HepG2 (cell line): ENCODE measurements around the gene CCDC183. TPM values are rescaled to one million over a fixed set of nuclear protein-coding genes. Genes with fewer than 3 reads are reported as not detected.

ENCODE experiments used
- ATAC-seq: fragments of 200-7000 bp; cut with Tn5 transposase; 3 replicates; pipeline ENCODE4 v1.9.1; 2020; ENCODE audit warnings: mild to moderate bottlenecking, moderate library complexity
- BruUV-seq: library from RNA; stranded (reverse); fragments of 400-500 nt; replicated peaks from 2 replicates; lab custom pipeline; 2021; lab: Mats Ljungman, UMichigan
- CTCF ChIA-PET: fragments of 300-600 bp; formaldehyde crosslinking; extraction: SDS; loops from one replicate; lab custom pipeline; 2021; ENCODE audit warnings: low total read pairs, inconsistent platforms, low intra/inter-chr PET ratio; lab: Yijun Ruan, JAX
- POLR2A ChIA-PET: fragments of 350-600 bp; sonication (Branson Sonifier 250); formaldehyde crosslinking; loops from one replicate; lab custom pipeline; 2020; ENCODE audit warnings: antibody characterized with exemption, inconsistent platforms; lab: Yijun Ruan, JAX
- DNase-seq: peaks from one replicate; pipeline ENCODE4 v3.0.0-alpha.2; 2015; ENCODE audit warnings: low spot score
- FAIRE-seq: peaks from 3 replicates; lab custom pipeline; 2011; peaks lifted over from hg19 to GRCh38; lab: Jason Lieb, UNC
- H2AFZ ChIP-seq: one replicate; pipeline ENCODE4 v1.6.1; 2011; ENCODE audit warnings: low read length, inconsistent platforms
- H3K27ac ChIP-seq: fragments of 300-600 bp; 3 replicates; pipeline ENCODE4 v1.8.0; 2011; ENCODE audit warnings: mixed run types, mild to moderate bottlenecking, mixed read lengths, low read length, inconsistent platforms; ENCODE audit not compliant: insufficient read depth; ENCODE audit errors: extremely low read length
- H3K27me3 ChIP-seq, 2 experiments: fragments of 200-600 bp in 1 of 2; 2 replicates in 1 of 2; 3 replicates in 1 of 2; pipeline versions ENCODE4 v1.6.0 to v1.8.0; 2011; ENCODE audit warnings: low read length in 2 of 2, mild to moderate bottlenecking in 2 of 2, moderate library complexity in 2 of 2, inconsistent platforms in 1 of 2; ENCODE audit not compliant: insufficient read depth in 2 of 2, control insufficient read depth in 1 of 2
- H3K36me3 ChIP-seq, 2 experiments: fragments of 200-600 bp in 1 of 2; replicated peaks in 1 of 2; 2 replicates in 1 of 2; 3 replicates in 1 of 2; pipeline versions ENCODE4 v1.5.1 to v1.8.0; 2011; ENCODE audit warnings: low read length in 2 of 2, inconsistent platforms in 1 of 2; ENCODE audit not compliant: insufficient read depth in 2 of 2, control insufficient read depth in 1 of 2
- H3K4me1 ChIP-seq: 2 replicates; pipeline ENCODE4 v1.5.1; 2012; ENCODE audit warnings: low read length, inconsistent platforms; ENCODE audit not compliant: insufficient read depth
- H3K4me2 ChIP-seq: 2 replicates; pipeline ENCODE4 v1.6.0; 2011; ENCODE audit warnings: low read depth, low read length, inconsistent platforms
- H3K4me3 ChIP-seq, 3 experiments: fragments of 200-600 bp in 1 of 3; sonication (generic), shearing (Covaris generic) in 1 of 3; replicated peaks in 1 of 3; 2 replicates each; pipeline ENCODE4 v1.5.1; 2011 to 2016; ENCODE audit warnings: low read length in 3 of 3, inconsistent platforms in 2 of 3, low read depth in 2 of 3, mild to moderate bottlenecking in 2 of 3, control low read depth in 1 of 3, mixed read lengths in 1 of 3; ENCODE audit not compliant: insufficient read depth in 1 of 3
- H3K79me2 ChIP-seq: one replicate; pipeline ENCODE4 v1.6.1; 2011; ENCODE audit warnings: low read length, inconsistent platforms; ENCODE audit not compliant: insufficient read depth
- H3K9ac ChIP-seq: 2 replicates; pipeline ENCODE4 v1.6.0; 2011; ENCODE audit warnings: mild to moderate bottlenecking, low read depth, low read length, inconsistent platforms; ENCODE audit not compliant: insufficient read depth
- H3K9me3 ChIP-seq: 2 replicates; pipeline ENCODE4 v1.5.1; 2012; ENCODE audit warnings: mild to moderate bottlenecking, low read length
- H4K20me1 ChIP-seq: 2 replicates; pipeline ENCODE4 v1.6.0; 2011; ENCODE audit warnings: inconsistent platforms, mild to moderate bottlenecking, low read length, moderate library complexity; ENCODE audit not compliant: insufficient read depth
- CEBPB ChIP-seq: IDR thresholded peaks from 2 replicates; pipeline ENCODE4 v1.6.1; 2011; ENCODE audit warnings: low read depth, low read length, improper control_type of control experiment, borderline replicate concordance
- DMAP1 ChIP-seq: IDR thresholded peaks from 2 replicates; pipeline ENCODE4 v1.6.1; 2016
- MBNL3 ChIP-seq: fragments of 250-450 bp; sonication (Bioruptor Pico); conservative IDR thresholded peaks from 2 replicates; pipeline ENCODE4 v1.8.0; 2022; ENCODE audit warnings: mild to moderate bottlenecking, inconsistent platforms
- MYC ChIP-seq: sonication (generic); formaldehyde crosslinking; IDR thresholded peaks from 2 replicates; pipeline ENCODE4 v1.9.0; 2021; ENCODE audit warnings: missing genetic modification reagents, borderline replicate concordance
- NCOR1 ChIP-seq: fragments of 200-600 bp; sonication (generic); IDR thresholded peaks from 2 replicates; pipeline ENCODE4 v1.7.0; 2017; ENCODE audit warnings: antibody characterized with exemption, low read length, borderline replicate concordance
- REXO4 ChIP-seq: sonication (generic); formaldehyde crosslinking; IDR thresholded peaks from 2 replicates; pipeline ENCODE4 v1.8.0; 2022; ENCODE audit warnings: missing genetic modification reagents, mild to moderate bottlenecking, borderline replicate concordance
- TCF7 ChIP-seq: sonication (generic); IDR thresholded peaks from 2 replicates; pipeline ENCODE4 v1.6.1; 2016; ENCODE audit warnings: antibody characterized with exemption, low read depth
- ZBTB26 ChIP-seq: IDR thresholded peaks from 2 replicates; pipeline ENCODE4 v1.6.1; 2016; ENCODE audit warnings: missing compliant biosample characterization, missing genetic modification reagents, borderline replicate concordance
- ZBTB7A ChIP-seq: sonication (generic); formaldehyde crosslinking; IDR thresholded peaks from 2 replicates; pipeline ENCODE4 v1.8.0; 2022; ENCODE audit warnings: mild to moderate bottlenecking, missing genetic modification reagents
- ZNF574 ChIP-seq: sonication (generic); formaldehyde crosslinking; IDR thresholded peaks from 2 replicates; pipeline ENCODE4 v1.4.0; 2020; ENCODE audit warnings: missing genetic modification reagents
- WGBS: methylation state at CpG from one replicate; pipeline ENCODE4 v1.1.6; 2017; ENCODE audit warnings: low lambda C conversion rate; 5-methylcytosine and 5-hydroxymethylcytosine counted together
- in situ Hi-C: cut with HindIII; loops from 2 replicates; pipeline ENCODE4 v1.10.0; 2017; ENCODE audit warnings: low pct_unique_long_range_greater_than_20kb; ENCODE audit not compliant: extremely low pct_ligation_motif_present
- intact Hi-C: fragments of 100-400 bp; cut with micrococcal nuclease; formaldehyde crosslinking; loops from one replicate; pipeline ENCODE4 v1.10.0; 2022; ENCODE audit not compliant: unreplicated experiment
- polyA plus RNA-seq, 8 experiments: library from polyadenylated mRNA; depleted of rRNA in 3 of 8; stranded (reverse) in 7 of 8; unstranded in 1 of 8; fragments of >200 nt; fragmentation: Illumina TruSeq in 4 of 8; extraction: Trizol in 4 of 8; gene quantifications; 2 replicates each; pipeline versions ENCODE4 v1.2.1 to v1.2.3, GENCODE V29; 2011 to 2016; ENCODE audit warnings: low read depth in 4 of 8, missing spikeins in 1 of 8, mixed read lengths in 1 of 8; ENCODE audit not compliant: insufficient read depth in 1 of 8
- total RNA-seq, 5 experiments: library from RNA; depleted of rRNA; stranded (reverse); fragments of >200 nt; fragmentation: Illumina TruSeq; extraction: Trizol; gene quantifications; 2 replicates each; pipeline ENCODE4 v1.2.3, GENCODE V29; 2016; ENCODE audit warnings: low read depth in 1 of 5
- TF ChIP-seq, protein P1 (sequence below): sonication (generic); formaldehyde crosslinking; IDR thresholded peaks from 2 replicates; pipeline ENCODE4 v1.4.0; 2020; ENCODE audit warnings: low read depth, mild to moderate bottlenecking, missing genetic modification reagents
- TF ChIP-seq, protein P2 (sequence below): IDR thresholded peaks from 2 replicates; pipeline ENCODE4 v1.6.1; 2016; ENCODE audit warnings: low read depth, missing genetic modification reagents, missing compliant biosample characterization

The CCDC183 gene
- total and polyA plus RNA-seq, 2 of the 13 experiments (the other 11 are each of a cell fraction or from before 2014, with no cell fraction given), result 5.0 to 66.4 TPM

- TF ChIP-seq TCF7 (no peak), CEBPB (no peak), ZBTB26 (CRISPR knock-in tag) (no peak), REXO4 (CRISPR knock-in tag) (no peak), MYC (CRISPR knock-in tag) (peak; percentile 51; the same call in 1 of the 2 replicates), ZNF574 (CRISPR knock-in tag) (no peak)
These were observed 26.4 kb upstream of the CCDC183 start (continued) for GRCh38 chr9:136769710-136770191.

- Histone ChIP-seq H3K27me3 (0 out of 5 replicates have a peak, but pooled peaks cover 0 to 4% of the 10 kb centered on the region in 2 experiments), H3K4me2 (no peak overlapping the region), H3K4me3 (no peak overlapping the region), H3K79me2 (no peaks in the 10 kb centered on the region), H3K27ac (no peak overlapping the region), H4K20me1 (no peaks in the 10 kb centered on the region), H3K9me3 (peaks cover 6% of the 10 kb centered on the region; the same call in 1 of the 2 replicates), H3K9ac (no peak overlapping the region), H2AFZ (no peak overlapping the region), H3K36me3 (no peaks in the 10 kb centered on the region), H3K4me1 (peaks cover 24% of the 10 kb centered on the region)
- no peak for FAIRE-seq
- no TSS peak for BruUV-seq
- WGBS, result 47% methylated on average over 3 of the region's 3 CpGs
- ChIA-PET POLR2A (no interaction called here), CTCF (no interaction called here)
- no peak for DNase-seq
- no peak for ATAC-seq
- in situ Hi-C loops (loop anchor here (10.0 kb wide), 1 partner anchor 273 kb away; the partner anchor contains the start of gene NPDC1), intact Hi-C loops (no loop called here)
- TF ChIP-seq, protein P1, sequence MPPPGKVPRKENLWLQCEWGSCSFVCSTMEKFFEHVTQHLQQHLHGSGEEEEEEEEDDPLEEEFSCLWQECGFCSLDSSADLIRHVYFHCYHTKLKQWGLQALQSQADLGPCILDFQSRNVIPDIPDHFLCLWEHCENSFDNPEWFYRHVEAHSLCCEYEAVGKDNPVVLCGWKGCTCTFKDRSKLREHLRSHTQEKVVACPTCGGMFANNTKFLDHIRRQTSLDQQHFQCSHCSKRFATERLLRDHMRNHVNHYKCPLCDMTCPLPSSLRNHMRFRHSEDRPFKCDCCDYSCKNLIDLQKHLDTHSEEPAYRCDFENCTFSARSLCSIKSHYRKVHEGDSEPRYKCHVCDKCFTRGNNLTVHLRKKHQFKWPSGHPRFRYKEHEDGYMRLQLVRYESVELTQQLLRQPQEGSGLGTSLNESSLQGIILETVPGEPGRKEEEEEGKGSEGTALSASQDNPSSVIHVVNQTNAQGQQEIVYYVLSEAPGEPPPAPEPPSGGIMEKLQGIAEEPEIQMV (CRISPR knock-in tag), result no peak
- TF ChIP-seq NCOR1, result no peak
- no peak for TF ChIP-seq MBNL3 (CRISPR knock-in tag)
- no peak for TF ChIP-seq ZBTB7A (CRISPR knock-in tag)
- TF ChIP-seq DMAP1 (CRISPR knock-in tag), result no peak
- TF ChIP-seq, protein P2, sequence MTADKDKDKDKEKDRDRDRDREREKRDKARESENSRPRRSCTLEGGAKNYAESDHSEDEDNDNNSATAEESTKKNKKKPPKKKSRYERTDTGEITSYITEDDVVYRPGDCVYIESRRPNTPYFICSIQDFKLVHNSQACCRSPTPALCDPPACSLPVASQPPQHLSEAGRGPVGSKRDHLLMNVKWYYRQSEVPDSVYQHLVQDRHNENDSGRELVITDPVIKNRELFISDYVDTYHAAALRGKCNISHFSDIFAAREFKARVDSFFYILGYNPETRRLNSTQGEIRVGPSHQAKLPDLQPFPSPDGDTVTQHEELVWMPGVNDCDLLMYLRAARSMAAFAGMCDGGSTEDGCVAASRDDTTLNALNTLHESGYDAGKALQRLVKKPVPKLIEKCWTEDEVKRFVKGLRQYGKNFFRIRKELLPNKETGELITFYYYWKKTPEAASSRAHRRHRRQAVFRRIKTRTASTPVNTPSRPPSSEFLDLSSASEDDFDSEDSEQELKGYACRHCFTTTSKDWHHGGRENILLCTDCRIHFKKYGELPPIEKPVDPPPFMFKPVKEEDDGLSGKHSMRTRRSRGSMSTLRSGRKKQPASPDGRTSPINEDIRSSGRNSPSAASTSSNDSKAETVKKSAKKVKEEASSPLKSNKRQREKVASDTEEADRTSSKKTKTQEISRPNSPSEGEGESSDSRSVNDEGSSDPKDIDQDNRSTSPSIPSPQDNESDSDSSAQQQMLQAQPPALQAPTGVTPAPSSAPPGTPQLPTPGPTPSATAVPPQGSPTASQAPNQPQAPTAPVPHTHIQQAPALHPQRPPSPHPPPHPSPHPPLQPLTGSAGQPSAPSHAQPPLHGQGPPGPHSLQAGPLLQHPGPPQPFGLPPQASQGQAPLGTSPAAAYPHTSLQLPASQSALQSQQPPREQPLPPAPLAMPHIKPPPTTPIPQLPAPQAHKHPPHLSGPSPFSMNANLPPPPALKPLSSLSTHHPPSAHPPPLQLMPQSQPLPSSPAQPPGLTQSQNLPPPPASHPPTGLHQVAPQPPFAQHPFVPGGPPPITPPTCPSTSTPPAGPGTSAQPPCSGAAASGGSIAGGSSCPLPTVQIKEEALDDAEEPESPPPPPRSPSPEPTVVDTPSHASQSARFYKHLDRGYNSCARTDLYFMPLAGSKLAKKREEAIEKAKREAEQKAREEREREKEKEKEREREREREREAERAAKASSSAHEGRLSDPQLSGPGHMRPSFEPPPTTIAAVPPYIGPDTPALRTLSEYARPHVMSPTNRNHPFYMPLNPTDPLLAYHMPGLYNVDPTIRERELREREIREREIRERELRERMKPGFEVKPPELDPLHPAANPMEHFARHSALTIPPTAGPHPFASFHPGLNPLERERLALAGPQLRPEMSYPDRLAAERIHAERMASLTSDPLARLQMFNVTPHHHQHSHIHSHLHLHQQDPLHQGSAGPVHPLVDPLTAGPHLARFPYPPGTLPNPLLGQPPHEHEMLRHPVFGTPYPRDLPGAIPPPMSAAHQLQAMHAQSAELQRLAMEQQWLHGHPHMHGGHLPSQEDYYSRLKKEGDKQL, result no peak
These were observed 24.2 kb upstream of the CCDC183 start for GRCh38 chr9:136771907-136772415.
